Gastrocnemius medialis (tissue), 4 donors: Measurements from ENCODE around the gene TPH2.

ENCODE experiments used
- CTCF ChIP-seq, 5 experiments: fragments of 450-650 bp in 3 of 5; fragments of 200-600 bp in 2 of 5; sonication (generic) in 2 of 5; IDR thresholded peaks in 4 of 5; conservative IDR thresholded peaks in 1 of 5; 1 replicate in 4 of 5; 2 replicates in 1 of 5; pipeline ENCODE4 v1.5.1; 2016 to 2019; ENCODE audit warnings: antibody characterized with exemption in 5 of 5, mild to moderate bottlenecking in 3 of 5, moderate library complexity in 3 of 5
- POLR2A ChIP-seq, 2 donors: fragments of 450-650 bp; IDR thresholded peaks; one replicate each; pipeline ENCODE4 v1.6.1; 2017; ENCODE audit warnings: antibody characterized with exemption in 2 of 2, mild to moderate bottlenecking in 2 of 2, moderate library complexity in 2 of 2

- TF ChIP-seq CTCF (IDR thresholded peaks at IDR 0.05 in 4 of 5, conservative IDR thresholded peaks at IDR 0.05 in 1 of 5) (peak; percentile 40 to 74 (median 55)), POLR2A (IDR thresholded peaks at IDR 0.05) (no peak)
Observed at GRCh38 chr12:72017054-72017651, 78.5 kb downstream of the TPH2 start.
